ENCODE results near the gene SV2B. TPM values are rescaled to one million over a fixed set of nuclear protein-coding genes. Genes with fewer than 3 reads are reported as not detected.

Gene SV2B
- total and polyA plus RNA-seq, 2 experiments from 2014 or later, result 0.06 to 0.76 TPM

- TF ChIP-seq REST (IDR thresholded peaks at IDR 0.05; ENCODE audit: unreplicated experiment) (no peak), NANOG (IDR thresholded peaks at IDR 0.05; ENCODE audit: borderline replicate concordance) (no peak), POLR2AphosphoS5 (IDR thresholded peaks at IDR 0.05; ENCODE audit: low read depth) (no peak), ZNF331 (CRISPR knock-in tag; IDR thresholded peaks at IDR 0.05; ENCODE audit: low read depth) (no peak), CREB1 (CRISPR knock-in tag; IDR thresholded peaks at IDR 0.05; ENCODE audit: low read depth) (no peak)
Observed at GRCh38 chr15:91246998-91247397, 146.9 kb downstream of the SV2B start (continued).

- H3K27ac ChIP-seq (ENCODE audit: low read depth), result no peak overlapping the region
- H3K4me3 ChIP-seq, result no peak overlapping the region
- H3K4me2 ChIP-seq, result no peak overlapping the region
- Mint-ChIP-seq H3K27me3 (ENCODE audit: insufficient read depth, low read depth, poor library complexity) (peaks cover 2% of the 10 kb centered on the region), H3K4me3 (no peak overlapping the region), H3K9me3 (no peaks in the 10 kb centered on the region), H3K4me1 (peaks cover 2% of the 10 kb centered on the region; the same call in 1 of the 3 replicates), H3K36me3 (ENCODE audit: low read depth) (no peaks in the 10 kb centered on the region), H3K27ac (no peak overlapping the region)
- no peaks in the 10 kb centered on the region for H3F3A ChIP-seq (replicated peaks; ENCODE audit: low read depth)
- H3K27me3 ChIP-seq (ENCODE audit: insufficient read depth), result no peaks in the 10 kb centered on the region
- no peaks in the 10 kb centered on the region for H3K36me3 ChIP-seq (ENCODE audit: insufficient read depth)
- no peaks in the 10 kb centered on the region for H3K79me2 ChIP-seq (replicated peaks; ENCODE audit: insufficient read depth)
- no peaks in the 10 kb centered on the region for H3K4me1 ChIP-seq (ENCODE audit: insufficient read depth)
- no peaks in the 10 kb centered on the region for H4K20me1 ChIP-seq (replicated peaks; ENCODE audit: insufficient read depth)
- TF ChIP-seq NANOG (IDR thresholded peaks at IDR 0.05; ENCODE audit: borderline replicate concordance) (no peak), EZH2phosphoT487 (IDR thresholded peaks at IDR 0.05; ENCODE audit: unreplicated experiment) (no peak), POLR2AphosphoS5 (IDR thresholded peaks at IDR 0.05; ENCODE audit: low read depth) (no peak), ZNF114 (CRISPR knock-in tag; IDR thresholded peaks at IDR 0.05) (no peak), JUNB (IDR thresholded peaks at IDR 0.05; ENCODE audit: unreplicated experiment) (no peak), CTCF (conservative IDR thresholded peaks at IDR 0.05; ENCODE audit: low read depth in 2 of 2) (no peak), ZNF462 (CRISPR knock-in tag; IDR thresholded peaks at IDR 0.05) (no peak), STAT1 (IDR thresholded peaks at IDR 0.05; ENCODE audit: unreplicated experiment) (no peak)
- TF ChIP-seq, protein P1, sequence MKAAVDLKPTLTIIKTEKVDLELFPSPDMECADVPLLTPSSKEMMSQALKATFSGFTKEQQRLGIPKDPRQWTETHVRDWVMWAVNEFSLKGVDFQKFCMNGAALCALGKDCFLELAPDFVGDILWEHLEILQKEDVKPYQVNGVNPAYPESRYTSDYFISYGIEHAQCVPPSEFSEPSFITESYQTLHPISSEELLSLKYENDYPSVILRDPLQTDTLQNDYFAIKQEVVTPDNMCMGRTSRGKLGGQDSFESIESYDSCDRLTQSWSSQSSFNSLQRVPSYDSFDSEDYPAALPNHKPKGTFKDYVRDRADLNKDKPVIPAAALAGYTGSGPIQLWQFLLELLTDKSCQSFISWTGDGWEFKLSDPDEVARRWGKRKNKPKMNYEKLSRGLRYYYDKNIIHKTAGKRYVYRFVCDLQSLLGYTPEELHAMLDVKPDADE (IDR thresholded peaks at IDR 0.05), result no peak
- ATAC-seq (no peak), DNase-seq (ENCODE audit: low spot score) (no peak)
- no peak overlapping the region for H2AFZ ChIP-seq
- H3K9me2 ChIP-seq (ENCODE audit: insufficient read depth), result no peaks in the 10 kb centered on the region
Observed at GRCh38 chr15:91249591-91249990, 149.5 kb downstream of the SV2B start.
